Natural killer cell treated with Interleukin-12 subunit alpha and Interleukin-12 subunit beta and Interleukin-15 and Interleukin-18, amount 100 ng/mL, for 72 hours (primary cell): Measurements from ENCODE around the gene BOLL. TPM values are rescaled to one million over a fixed set of nuclear protein-coding genes. Genes with fewer than 3 reads are reported as not detected.
A peak's percentile ranks its signal among the peaks of the same experiment; 100 is the strongest.
"Not testable (repeated sequence)": the region's sequence is repeated elsewhere in the genome, so short reads cannot be mapped to it uniquely, and the experiment has no call there.

Experiments used
- ATAC-seq, 2 donors: fragments of 150-1000 bp; cut with Tn5 transposase in 1 of 2; sonication (Bioruptor Pico), chemical (Tn5 transposase) in 1 of 2; 2 replicates each; pipeline ENCODE4 v1.10.0; 2021
- DNase-seq: peaks from one replicate; pipeline ENCODE4 v3.0.0; 2022; ENCODE audit warnings: low spot score
- H3K27ac Mint-ChIP-seq, 2 donors: 1 replicate in 1 of 2; 2 replicates in 1 of 2; pipeline ENCODE4 v1.8.0; 2022; ENCODE audit warnings: mixed read lengths in 2 of 2, mild to moderate bottlenecking in 1 of 2, moderate library complexity in 1 of 2
- H3K27me3 Mint-ChIP-seq, 2 donors: 1 replicate in 1 of 2; 2 replicates in 1 of 2; pipeline ENCODE4 v1.8.0; 2022; ENCODE audit warnings: mixed read lengths in 2 of 2
- H3K36me3 Mint-ChIP-seq: one replicate; pipeline ENCODE4 v1.8.0; 2022; ENCODE audit warnings: mixed read lengths
- H3K4me1 Mint-ChIP-seq, 2 donors: 1 replicate in 1 of 2; 2 replicates in 1 of 2; pipeline ENCODE4 v1.8.0; 2022; ENCODE audit warnings: low read depth in 2 of 2, mixed read lengths in 2 of 2, mild to moderate bottlenecking in 1 of 2
- H3K4me3 Mint-ChIP-seq: one replicate; pipeline ENCODE4 v1.8.0; 2022; ENCODE audit warnings: mixed read lengths
- H3K9me3 Mint-ChIP-seq: 2 replicates; pipeline ENCODE4 v1.8.0; 2022; ENCODE audit warnings: mixed read lengths
- total RNA-seq, 2 donors: library from RNA; stranded (reverse); gene quantifications; one replicate each; pipeline ENCODE4 v1.2.3, GENCODE V29; 2022

BOLL gene
- not detected for total RNA-seq

- peak within 1 kb of the TSS; percentile 55 for H3K4me3 Mint-ChIP-seq
- H3K27me3 Mint-ChIP-seq, result peaks cover 17 to 26% of the 10 kb centered on the region in 2 donors
- H3K4me1 Mint-ChIP-seq, result peaks cover 3 to 6% of the 10 kb centered on the region in 2 donors
- no peak for ATAC-seq
- no peak for DNase-seq
- H3K9me3 Mint-ChIP-seq, result no peaks in the 10 kb centered on the region
- H3K27ac Mint-ChIP-seq, result no peak within 1 kb of the TSS
- H3K36me3 Mint-ChIP-seq, result no peaks in the 10 kb centered on the region
These were observed at the start of gene BOLL for GRCh38 chr2:197784956-197785941. BOLL (minus strand) TSS chr2:197785319; CDS start chr2:197781850, 3,469 bp downstream.

DNA sequence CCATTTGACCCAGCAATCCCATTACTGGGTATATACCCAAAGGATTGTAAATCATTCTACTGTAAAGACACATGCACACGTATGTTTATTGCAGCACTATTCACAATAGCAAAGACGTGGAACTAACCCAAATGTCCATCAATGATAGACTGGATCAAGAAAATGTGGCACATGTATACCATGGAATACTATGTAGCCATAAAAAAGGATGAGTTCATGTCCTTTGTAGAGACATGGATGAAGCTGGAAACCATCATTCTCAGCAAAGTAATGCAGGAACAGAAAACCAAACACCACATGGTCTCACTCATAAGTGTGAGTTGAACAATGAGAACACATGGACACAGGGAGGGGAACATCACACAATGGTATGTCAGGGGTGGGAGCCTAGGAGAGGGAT, 49.7 kb upstream of the BOLL start:
- not testable (repeated sequence) for ATAC-seq, H3K4me3 Mint-ChIP-seq, H3K9me3 Mint-ChIP-seq, H3K27ac Mint-ChIP-seq, DNase-seq
- peaks cover 0 to 17% of the 10 kb centered on the region in 2 donors for H3K4me1 Mint-ChIP-seq
- peaks cover 13% of the 10 kb centered on the region for H3K36me3 Mint-ChIP-seq
- H3K27me3 Mint-ChIP-seq, result peaks cover 0 to 11% of the 10 kb centered on the region in 2 donors

GRCh38 chr2:197828464-197829135, 43.5 kb upstream of the BOLL start:
- no peak overlapping the region for H3K4me3 Mint-ChIP-seq
- no peaks in the 10 kb centered on the region for H3K4me1 Mint-ChIP-seq
- peaks cover 13% of the 10 kb centered on the region for H3K36me3 Mint-ChIP-seq
- H3K27ac Mint-ChIP-seq, result no peak overlapping the region
- peaks cover 0 to 11% of the 10 kb centered on the region in 2 donors for H3K27me3 Mint-ChIP-seq
- ATAC-seq (no peak), DNase-seq (no peak)
- peaks cover 6% of the 10 kb centered on the region for H3K9me3 Mint-ChIP-seq

GRCh38 chr2:197827618-197828017, 42.5 kb upstream of the BOLL start:
- Mint-ChIP-seq H3K4me1 (no peaks in the 10 kb centered on the region), H3K27ac (no peak overlapping the region), H3K27me3 (peaks cover 0 to 11% of the 10 kb centered on the region in 2 donors), H3K9me3 (peaks cover 6% of the 10 kb centered on the region), H3K36me3 (peaks cover 13% of the 10 kb centered on the region), H3K4me3 (no peak overlapping the region)
- no peak for DNase-seq
- ATAC-seq, result no peak

DNA sequence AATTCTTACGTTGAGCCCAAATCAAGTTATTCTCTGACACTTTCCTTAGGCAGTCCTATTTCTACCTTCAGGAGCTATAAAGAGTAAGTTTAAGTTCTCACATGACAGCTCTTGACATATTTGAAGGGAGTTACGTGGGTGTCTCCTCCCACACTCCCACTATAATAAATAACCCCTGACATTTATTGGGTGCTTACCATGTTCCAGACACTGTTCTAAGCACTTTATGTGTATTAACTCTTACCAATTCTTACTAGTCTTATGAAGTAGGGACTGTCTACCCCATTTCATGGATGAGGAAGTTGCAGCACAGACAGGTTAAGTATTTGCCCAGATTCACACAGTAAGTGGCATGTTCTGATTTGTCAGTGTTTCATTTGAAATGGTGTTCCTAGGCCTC, 37.2 kb upstream of the BOLL start:
- Mint-ChIP-seq H3K36me3 (no peaks in the 10 kb centered on the region), H3K27ac (no peak overlapping the region), H3K9me3 (no peaks in the 10 kb centered on the region), H3K4me3 (no peak overlapping the region), H3K4me1 (no peaks in the 10 kb centered on the region), H3K27me3 (peaks cover 6 to 18% of the 10 kb centered on the region in 2 donors)
- DNase-seq (no peak), ATAC-seq (no peak)

GRCh38 chr2:197821550-197822289, 36.6 kb upstream of the BOLL start:
- Mint-ChIP-seq H3K27me3 (peaks cover 8 to 18% of the 10 kb centered on the region in 2 donors), H3K27ac (no peak overlapping the region), H3K4me3 (no peak overlapping the region), H3K4me1 (no peaks in the 10 kb centered on the region), H3K9me3 (no peaks in the 10 kb centered on the region), H3K36me3 (no peaks in the 10 kb centered on the region)
- no peak for DNase-seq
- no peak for ATAC-seq

DNA sequence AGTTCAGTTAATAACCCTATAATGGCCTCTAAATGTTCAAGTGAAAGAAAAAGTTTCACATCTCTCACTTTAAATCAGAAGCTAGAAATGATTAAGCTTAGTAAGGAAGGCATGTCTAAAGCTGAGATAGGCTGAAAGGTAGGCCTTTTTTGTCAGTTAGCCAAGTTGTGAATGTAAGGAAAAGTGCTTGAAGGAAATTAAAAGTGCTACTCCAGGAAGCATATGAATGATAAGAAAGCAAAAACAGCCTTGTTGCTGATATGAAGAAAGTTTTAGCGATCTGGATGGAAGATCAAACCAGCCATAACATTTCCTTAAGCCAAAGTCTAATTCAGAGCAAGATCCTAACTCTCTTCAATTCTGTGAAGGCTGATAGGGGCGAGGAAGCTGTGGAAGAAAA, 29.4 kb upstream of the BOLL start:
- no peak for DNase-seq
- Mint-ChIP-seq H3K36me3 (no peaks in the 10 kb centered on the region), H3K27me3 (peaks cover 28 to 40% of the 10 kb centered on the region in 2 donors), H3K4me1 (peaks cover 0 to 6% of the 10 kb centered on the region in 2 donors), H3K9me3 (no peaks in the 10 kb centered on the region), H3K4me3 (no peak overlapping the region), H3K27ac (no peak overlapping the region)
- no peak for ATAC-seq

DNA sequence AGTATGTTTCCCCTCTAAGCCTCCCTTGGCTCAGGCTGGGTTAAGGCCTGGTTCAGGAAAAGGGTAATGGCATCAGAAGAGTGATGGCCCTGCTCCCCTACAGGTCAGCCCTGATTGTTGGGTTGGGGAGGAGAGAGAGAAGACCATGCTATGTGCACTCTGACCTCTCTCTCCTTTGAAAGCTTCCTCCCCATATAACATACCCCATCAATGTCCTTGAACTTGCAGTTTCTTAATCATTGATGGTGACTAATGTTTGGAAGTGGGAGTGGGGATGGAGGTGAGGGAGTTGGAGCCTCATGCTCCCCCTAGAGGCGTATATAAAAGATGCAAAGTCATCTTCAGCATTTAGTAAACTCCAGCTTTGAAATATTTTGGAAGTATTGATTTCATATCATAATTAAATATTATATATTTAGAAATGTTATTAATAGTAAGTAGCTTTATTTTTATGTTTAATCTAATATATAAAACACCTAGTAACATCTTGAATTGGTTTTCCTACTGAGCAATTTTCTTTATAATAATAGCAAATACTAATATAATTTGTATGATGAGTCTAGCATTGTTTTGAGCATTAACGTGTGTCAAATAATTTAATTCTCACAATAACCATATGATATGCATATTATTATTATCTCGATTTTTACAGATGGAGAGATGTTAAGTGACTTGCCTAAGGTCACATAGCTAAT, 28.1 kb upstream of the BOLL start:
- no peak overlapping the region for H3K4me3 Mint-ChIP-seq
- no peaks in the 10 kb centered on the region for H3K9me3 Mint-ChIP-seq
- H3K27ac Mint-ChIP-seq, result no peak overlapping the region
- H3K36me3 Mint-ChIP-seq, result no peaks in the 10 kb centered on the region
- ATAC-seq, result peak in 1 of 2 donors; percentile 41
- peaks cover 32 to 50% of the 10 kb centered on the region in 2 donors for H3K27me3 Mint-ChIP-seq
- peaks cover 0 to 11% of the 10 kb centered on the region in 2 donors for H3K4me1 Mint-ChIP-seq
- no peak for DNase-seq

DNA sequence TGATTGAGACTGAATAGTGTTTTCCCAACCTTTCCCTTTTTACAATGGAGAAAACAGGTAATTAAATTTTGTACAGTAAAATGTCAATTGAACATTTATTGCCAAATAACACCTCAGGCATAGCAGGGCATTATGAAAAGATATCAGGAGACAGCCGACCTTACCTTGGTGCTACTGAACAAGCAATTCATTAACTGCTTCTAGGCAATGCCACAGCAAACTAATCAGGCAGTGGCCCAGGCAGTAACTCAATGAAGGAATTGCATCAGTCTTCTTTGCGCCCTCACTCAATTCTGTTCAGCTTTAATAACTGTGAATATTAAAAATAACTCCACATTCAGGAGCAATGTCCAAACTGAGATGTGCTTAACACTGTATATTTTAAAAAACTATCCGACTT, 25.4 kb upstream of the BOLL start:
- ATAC-seq, result no peak
- peaks cover 34 to 47% of the 10 kb centered on the region in 2 donors for H3K27me3 Mint-ChIP-seq
- DNase-seq, result no peak
- H3K27ac Mint-ChIP-seq, result no peak overlapping the region
- peaks cover 6 to 18% of the 10 kb centered on the region in 2 donors for H3K4me1 Mint-ChIP-seq
- H3K9me3 Mint-ChIP-seq, result no peaks in the 10 kb centered on the region
- H3K4me3 Mint-ChIP-seq, result no peak overlapping the region
- no peaks in the 10 kb centered on the region for H3K36me3 Mint-ChIP-seq

DNA sequence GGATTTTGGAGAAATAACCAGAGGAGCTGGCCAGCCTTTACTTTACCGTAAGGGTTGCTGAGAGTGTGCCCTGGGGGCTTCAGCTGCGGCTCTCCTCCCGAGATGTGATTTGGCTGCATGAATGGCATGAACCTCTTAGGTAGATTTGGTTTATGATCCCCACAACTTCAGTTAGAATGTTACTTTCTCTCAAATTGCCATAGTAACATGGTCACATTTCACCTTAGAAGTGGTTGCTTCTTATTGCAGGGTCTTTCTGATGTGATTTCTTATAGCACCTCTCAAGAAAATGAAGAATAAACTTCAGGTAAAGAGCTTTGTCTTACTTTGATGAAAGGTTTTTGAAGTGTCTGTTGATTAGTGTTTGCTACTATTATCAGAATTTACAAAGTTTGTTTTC, 24.9 kb upstream of the BOLL start:
- DNase-seq, result no peak
- no peak for ATAC-seq
- Mint-ChIP-seq H3K4me1 (peaks cover 8 to 21% of the 10 kb centered on the region in 2 donors), H3K27ac (no peak overlapping the region), H3K27me3 (peaks cover 35 to 44% of the 10 kb centered on the region in 2 donors), H3K4me3 (no peak overlapping the region), H3K36me3 (no peaks in the 10 kb centered on the region), H3K9me3 (no peaks in the 10 kb centered on the region)

DNA sequence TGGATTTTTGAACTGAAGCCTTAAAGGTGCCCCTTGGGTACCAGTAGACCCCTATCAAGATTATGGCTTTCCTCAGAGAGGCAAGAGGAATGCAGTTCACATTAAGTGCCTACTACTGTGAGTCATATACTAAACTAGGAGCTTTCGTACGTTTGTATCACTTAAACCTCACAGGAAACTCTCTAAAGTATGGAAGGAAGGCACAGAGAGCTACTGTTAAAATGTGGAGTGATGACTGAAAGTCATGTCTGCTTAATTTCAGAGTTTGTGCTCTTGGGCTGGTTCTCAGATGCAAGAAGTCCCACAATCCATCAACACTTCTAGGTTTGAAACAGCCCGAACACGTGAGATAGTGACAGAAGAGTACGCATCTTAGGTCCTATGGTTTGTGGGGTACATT, 23.9 kb upstream of the BOLL start:
- Mint-ChIP-seq H3K27me3 (peaks cover 31 to 37% of the 10 kb centered on the region in 2 donors), H3K9me3 (no peaks in the 10 kb centered on the region), H3K4me1 (peaks cover 11 to 17% of the 10 kb centered on the region in 2 donors), H3K27ac (no peak overlapping the region), H3K4me3 (peak overlapping the region; percentile 17), H3K36me3 (no peaks in the 10 kb centered on the region)
- no peak for ATAC-seq
- no peak for DNase-seq

- peaks cover 37 to 39% of the 10 kb centered on the region in 2 donors for H3K27me3 Mint-ChIP-seq
- peak overlapping the region; percentile 77 for H3K4me3 Mint-ChIP-seq
- H3K27ac Mint-ChIP-seq, result peak overlapping the region in 1 of 2 donors; percentile 4
These were observed 20.9 kb upstream of the BOLL start for GRCh38 chr2:197805715-197806633.

More at GRCh38 chr2:197805715-197806633, 20.9 kb upstream of the BOLL start:
- no peaks in the 10 kb centered on the region for H3K9me3 Mint-ChIP-seq
- no peaks in the 10 kb centered on the region for H3K36me3 Mint-ChIP-seq
- peaks cover 15 to 21% of the 10 kb centered on the region in 2 donors for H3K4me1 Mint-ChIP-seq
- ATAC-seq (no peak), DNase-seq (no peak)
